Measurements from ENCODE around the gene FAM131A. TPM values are rescaled to one million over a fixed set of nuclear protein-coding genes. Genes with fewer than 3 reads are reported as not detected.

FAM131A gene
- total RNA-seq, 2 experiments from 2014 or later, result 3.7 to 3.8 TPM

DNA sequence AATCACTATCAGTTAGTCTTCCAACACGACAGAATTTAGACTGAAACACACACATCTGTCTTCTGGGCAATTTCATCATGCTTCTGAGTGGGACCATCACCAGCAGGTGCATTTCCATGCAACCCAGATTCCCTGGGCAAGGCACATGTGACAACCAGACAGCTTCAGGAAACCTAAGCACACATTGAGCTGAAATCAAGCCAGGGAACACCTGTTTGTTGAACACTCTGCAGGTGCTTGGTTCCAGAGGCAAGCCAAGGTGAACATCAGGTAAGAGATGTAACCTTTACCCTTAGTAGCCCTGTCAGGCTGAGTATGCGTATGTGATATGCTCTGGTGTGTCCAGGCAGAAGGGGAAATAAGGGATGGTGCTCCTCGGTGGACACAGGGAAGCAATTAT is 41.6 kb upstream of the FAM131A start:
- peaks cover 12% of the 10 kb centered on the region; the same call in 1 of the 2 replicates for H4K20me1 ChIP-seq (ENCODE audit: insufficient read depth, low read length)
- intact Hi-C loops (cut with micrococcal nuclease; ENCODE audit: unreplicated experiment), result loop anchor here (5.0 kb wide), 1 partner anchor 158 kb away; the partner anchor contains the start of gene EIF2B5
- H3K4me1 ChIP-seq (ENCODE audit: insufficient read depth, low read length, poor library complexity, severe bottlenecking), result peaks cover 12% of the 10 kb centered on the region
- DNase-seq (ENCODE audit: low spot score), result no peak
- no peaks in the 10 kb centered on the region for H3K9me2 ChIP-seq (ENCODE audit: insufficient read depth, low read length)
- ChIA-PET CTCF (ENCODE audit: unreplicated experiment) (no interaction called here), POLR2A (no interaction called here)
- H3K4me2 ChIP-seq (ENCODE audit: low read length), result no peak overlapping the region
- H2AFZ ChIP-seq (ENCODE audit: low read length), result no peak overlapping the region
- TF ChIP-seq EZH2phosphoT487 (IDR thresholded peaks at IDR 0.05; ENCODE audit: borderline replicate concordance, low read depth, low read length), result no peak
- TF ChIP-seq, protein P1, sequence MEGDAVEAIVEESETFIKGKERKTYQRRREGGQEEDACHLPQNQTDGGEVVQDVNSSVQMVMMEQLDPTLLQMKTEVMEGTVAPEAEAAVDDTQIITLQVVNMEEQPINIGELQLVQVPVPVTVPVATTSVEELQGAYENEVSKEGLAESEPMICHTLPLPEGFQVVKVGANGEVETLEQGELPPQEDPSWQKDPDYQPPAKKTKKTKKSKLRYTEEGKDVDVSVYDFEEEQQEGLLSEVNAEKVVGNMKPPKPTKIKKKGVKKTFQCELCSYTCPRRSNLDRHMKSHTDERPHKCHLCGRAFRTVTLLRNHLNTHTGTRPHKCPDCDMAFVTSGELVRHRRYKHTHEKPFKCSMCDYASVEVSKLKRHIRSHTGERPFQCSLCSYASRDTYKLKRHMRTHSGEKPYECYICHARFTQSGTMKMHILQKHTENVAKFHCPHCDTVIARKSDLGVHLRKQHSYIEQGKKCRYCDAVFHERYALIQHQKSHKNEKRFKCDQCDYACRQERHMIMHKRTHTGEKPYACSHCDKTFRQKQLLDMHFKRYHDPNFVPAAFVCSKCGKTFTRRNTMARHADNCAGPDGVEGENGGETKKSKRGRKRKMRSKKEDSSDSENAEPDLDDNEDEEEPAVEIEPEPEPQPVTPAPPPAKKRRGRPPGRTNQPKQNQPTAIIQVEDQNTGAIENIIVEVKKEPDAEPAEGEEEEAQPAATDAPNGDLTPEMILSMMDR (conservative IDR thresholded peaks at IDR 0.05; ENCODE audit: low read length), result no peak
- peaks cover 12% of the 10 kb centered on the region for H3K36me3 ChIP-seq (ENCODE audit: insufficient read depth, low read length)
- H3K9me3 ChIP-seq (ENCODE audit: low read length), result no peaks in the 10 kb centered on the region
- H3K27ac ChIP-seq (ENCODE audit: low read depth, low read length, poor library complexity, severe bottlenecking), result no peak overlapping the region
- peaks cover 16% of the 10 kb centered on the region for H3K79me2 ChIP-seq (ENCODE audit: insufficient read depth, low read depth, low read length)
- H3K4me3 ChIP-seq (ENCODE audit: low read depth, low read length, poor library complexity, severe bottlenecking), result no peak overlapping the region
- BruUV-seq (replicated peaks), result no TSS peak

DNA sequence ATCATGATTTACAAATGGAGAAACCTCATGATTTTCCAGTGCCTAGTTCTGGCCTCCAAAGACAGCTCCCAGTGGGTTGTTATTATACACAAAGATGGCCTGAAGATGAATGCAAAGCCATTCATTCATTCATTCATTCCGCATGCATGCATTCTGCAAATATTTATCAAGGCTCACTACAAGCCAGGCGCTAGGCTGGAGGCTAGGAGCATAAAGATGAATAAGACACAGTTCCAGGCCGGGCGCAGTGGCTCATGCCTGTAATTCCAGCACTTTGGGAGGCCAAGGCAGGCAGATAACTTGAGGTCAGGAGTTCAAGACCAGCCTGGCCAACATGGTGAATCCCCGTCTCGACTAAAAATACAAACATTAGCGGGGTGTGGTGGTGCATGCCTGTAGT is 40.8 kb upstream of the FAM131A start:
- ChIA-PET POLR2A (no interaction called here), CTCF (ENCODE audit: unreplicated experiment) (no interaction called here)
- TF ChIP-seq EZH2phosphoT487 (IDR thresholded peaks at IDR 0.05; ENCODE audit: borderline replicate concordance, low read depth, low read length), result no peak
- TF ChIP-seq, protein P1 (conservative IDR thresholded peaks at IDR 0.05; ENCODE audit: low read length), result no peak
- Histone ChIP-seq H3K9me3 (ENCODE audit: low read length) (no peaks in the 10 kb centered on the region), H3K9me2 (ENCODE audit: insufficient read depth, low read length) (no peaks in the 10 kb centered on the region), H4K20me1 (ENCODE audit: insufficient read depth, low read length) (peaks cover 12% of the 10 kb centered on the region; the same call in 1 of the 2 replicates), H3K79me2 (ENCODE audit: insufficient read depth, low read depth, low read length) (peaks cover 18% of the 10 kb centered on the region), H3K4me1 (ENCODE audit: insufficient read depth, low read length, poor library complexity, severe bottlenecking) (peaks cover 12% of the 10 kb centered on the region), H3K27ac (ENCODE audit: low read depth, low read length, poor library complexity, severe bottlenecking) (no peak overlapping the region), H2AFZ (ENCODE audit: low read length) (no peak overlapping the region), H3K4me3 (ENCODE audit: low read depth, low read length, poor library complexity, severe bottlenecking) (no peak overlapping the region), H3K36me3 (ENCODE audit: insufficient read depth, low read length) (peaks cover 21% of the 10 kb centered on the region), H3K4me2 (ENCODE audit: low read length) (no peak overlapping the region)
- no TSS peak for BruUV-seq (replicated peaks)
- no peak for DNase-seq (ENCODE audit: low spot score)
- intact Hi-C loops (cut with micrococcal nuclease; ENCODE audit: unreplicated experiment), result loop anchor here (5.0 kb wide), 1 partner anchor 159 kb away; the partner anchor contains the start of gene EIF2B5

DNA sequence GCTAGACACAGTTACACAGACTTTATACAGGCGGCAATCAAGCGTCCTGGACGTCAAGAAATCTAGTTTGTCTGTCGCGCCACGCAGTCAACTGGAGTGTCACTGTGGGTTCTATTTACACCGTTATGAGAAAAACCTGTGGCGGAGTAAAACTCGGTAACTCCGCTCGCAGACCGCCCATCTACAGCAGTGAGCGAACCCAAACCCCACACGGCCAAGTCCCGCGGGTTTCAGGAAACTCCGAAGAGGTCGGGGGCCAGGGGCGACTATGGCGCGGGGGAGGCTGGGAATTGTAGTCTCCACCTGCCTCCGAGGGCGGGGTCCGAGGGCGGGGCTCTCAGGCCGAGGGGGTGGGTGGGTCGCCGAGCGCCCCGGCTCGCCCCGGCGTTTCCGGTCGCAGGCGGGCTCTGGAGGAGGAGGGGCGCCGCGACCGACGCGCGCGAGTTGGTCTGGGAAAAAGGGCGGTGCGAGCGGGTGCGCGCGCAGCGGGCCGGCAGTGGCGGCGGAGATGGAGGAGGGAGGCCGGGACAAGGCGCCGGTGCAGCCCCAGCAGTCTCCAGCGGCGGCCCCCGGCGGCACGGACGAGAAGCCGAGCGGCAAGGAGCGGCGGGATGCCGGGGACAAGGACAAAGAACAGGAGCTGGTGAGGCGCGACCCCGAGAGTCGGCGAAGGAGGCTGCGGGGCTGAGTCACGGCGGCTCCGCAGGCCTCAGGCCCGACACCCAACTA is 38.5 kb upstream of the FAM131A start, which contains the start of gene PSMD2:
TSS of gene PSMD2 (plus strand) at position 483 of the 729 bp plus-strand sequence. CDS start at position 509, 26 bp downstream.
- no TSS peak for BruUV-seq (replicated peaks)
- CTCF ChIA-PET (ENCODE audit: unreplicated experiment), result no interaction called here
- Histone ChIP-seq H3K4me2 (ENCODE audit: low read length) (peak within 1 kb of the TSS; percentile 87), H3K36me3 (ENCODE audit: insufficient read depth, low read length) (peaks cover 44% of the 10 kb centered on the region), H3K27ac (ENCODE audit: low read depth, low read length, poor library complexity, severe bottlenecking) (peak within 1 kb of the TSS; percentile 24), H3K9me3 (ENCODE audit: low read length) (no peaks in the 10 kb centered on the region), H3K79me2 (ENCODE audit: insufficient read depth, low read depth, low read length) (peaks cover 18% of the 10 kb centered on the region), H4K20me1 (ENCODE audit: insufficient read depth, low read length) (peaks cover 12% of the 10 kb centered on the region; the same call in 1 of the 2 replicates), H3K4me3 (ENCODE audit: low read depth, low read length, poor library complexity, severe bottlenecking) (peak within 1 kb of the TSS; percentile 96), H2AFZ (ENCODE audit: low read length) (peak within 1 kb of the TSS; percentile 90), H3K9me2 (ENCODE audit: insufficient read depth, low read length) (no peaks in the 10 kb centered on the region), H3K4me1 (ENCODE audit: insufficient read depth, low read length, poor library complexity, severe bottlenecking) (peaks cover 12% of the 10 kb centered on the region)
- POLR2A ChIA-PET, result interaction anchor here (0.9 to 1.4 kb wide), 2 partner anchors 51 to 113 kb away, joined by 3 read pairs; partner anchors contain the start of gene ABCF3
- peak; percentile 97 for DNase-seq (ENCODE audit: low spot score)
- intact Hi-C loops (cut with micrococcal nuclease; ENCODE audit: unreplicated experiment), result loop anchor here (1.0 to 5.0 kb wide), 5 partner anchors 15 to 162 kb away; partner anchors contain the start of genes AP2M1, EEF1AKMT4, EIF2B5 and EIF4G1
- TF ChIP-seq, protein P1 (conservative IDR thresholded peaks at IDR 0.05; ENCODE audit: low read length), result no peak
- TF ChIP-seq EZH2phosphoT487 (IDR thresholded peaks at IDR 0.05; ENCODE audit: borderline replicate concordance, low read depth, low read length), result no peak
